ENCODE measurements around the gene LRRC55.

- no peak for TF ChIP-seq POLR2AphosphoS5 (IDR thresholded peaks at IDR 0.05; ENCODE audit: low read depth, low read length)
- TF ChIP-seq POLR2A (IDR thresholded peaks at IDR 0.05; ENCODE audit: low read depth, low read length) = no peak
- no peak for TF ChIP-seq SPI1 (IDR thresholded peaks at IDR 0.05; ENCODE audit: low read depth, low read length)
- TF ChIP-seq TAF1 (IDR thresholded peaks at IDR 0.05; ENCODE audit: low read depth, low read length) = no peak
Measured at GRCh38 chr11:57203882-57204480, 22.2 kb downstream of the LRRC55 start.

Measured in GM12891 (cell line).